Smooth muscle cell of the umbilical artery (primary cell): ENCODE measurements around the gene PLXNA3. TPM values are rescaled to one million over a fixed set of nuclear protein-coding genes. Genes with fewer than 3 reads are reported as not detected.

Experiments
- total RNA-seq: library from RNA; depleted of rRNA; stranded (reverse); fragments of >200 nt; gene quantifications from 2 replicates; pipeline ENCODE4 v1.2.3, GENCODE V29; 2014

Gene PLXNA3
- 29.4 and 65.7 TPM in 2 replicates for total RNA-seq

DNA sequence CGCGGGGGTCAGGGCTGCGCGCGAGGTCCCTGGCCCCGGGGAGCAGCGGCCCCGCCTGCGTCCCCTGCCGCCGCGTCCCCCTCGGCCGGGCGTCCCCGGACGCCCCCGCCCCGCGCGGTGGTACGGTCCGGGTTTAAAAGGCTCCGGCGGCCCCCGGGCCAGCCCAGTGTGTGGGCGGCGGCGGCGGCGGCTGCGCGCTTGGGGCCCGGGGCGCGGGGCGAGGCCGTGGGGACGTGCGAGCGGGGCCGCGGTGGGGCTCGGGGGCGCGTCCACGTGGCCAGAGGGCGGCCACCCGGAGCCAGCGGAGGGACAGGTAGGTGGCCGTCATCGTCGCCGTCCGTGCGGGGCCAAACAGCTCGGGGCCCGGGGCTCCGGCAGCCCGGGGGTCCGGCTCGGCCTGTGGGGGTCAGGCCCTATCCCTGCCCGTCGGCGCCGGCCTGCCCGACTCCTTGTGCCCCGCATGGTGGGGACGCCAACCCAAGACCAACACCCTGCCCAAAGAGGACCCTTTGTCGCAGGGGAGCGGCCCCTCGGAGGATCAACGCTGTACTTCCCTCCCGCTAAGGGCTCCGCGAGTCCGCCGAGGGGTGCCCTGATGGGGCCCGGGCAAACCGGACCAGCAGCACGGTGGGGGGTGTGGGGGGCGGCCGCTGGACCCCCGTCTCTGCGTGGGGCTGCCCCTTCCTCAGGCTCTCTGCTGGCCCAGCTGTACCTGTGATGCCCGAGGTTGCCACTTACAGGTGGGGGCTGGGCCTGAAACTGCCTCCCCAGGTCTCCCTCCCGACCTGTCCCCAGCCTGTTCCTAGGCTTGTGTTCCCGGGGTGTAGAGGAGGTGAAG lies at the start of gene PLXNA3:
PLXNA3 (plus strand) TSS at position 166 of the 838 bp plus-strand sequence. CDS start 1,903 bp downstream, outside the sequence.

GRCh38 chrX:154409222-154409871 lies 48.7 kb upstream of the PLXNA3 start, which contains the start of gene DNASE1L1:
Gene DNASE1L1 (minus strand): TSS chrX:154409254. CDS start chrX:154405568, 3,686 bp downstream.

GRCh38 chrX:154428176-154429171 lies 29.6 kb upstream of the PLXNA3 start, which contains the start of gene ATP6AP1:
Gene ATP6AP1 (plus strand): TSS chrX:154428677. CDS start chrX:154428693, 16 bp downstream.

GRCh38 chrX:154436983-154437752 lies 20.9 kb upstream of the PLXNA3 start, which contains the start of gene GDI1:
Gene GDI1 (plus strand): TSS chrX:154437154. CDS start chrX:154437255, 101 bp downstream.

GRCh38 chrX:154443992-154444754 lies 13.9 kb upstream of the PLXNA3 start, which contains the start of gene FAM50A:
Gene FAM50A (plus strand): TSS chrX:154444141. CDS start chrX:154444236, 95 bp downstream.

DNA sequence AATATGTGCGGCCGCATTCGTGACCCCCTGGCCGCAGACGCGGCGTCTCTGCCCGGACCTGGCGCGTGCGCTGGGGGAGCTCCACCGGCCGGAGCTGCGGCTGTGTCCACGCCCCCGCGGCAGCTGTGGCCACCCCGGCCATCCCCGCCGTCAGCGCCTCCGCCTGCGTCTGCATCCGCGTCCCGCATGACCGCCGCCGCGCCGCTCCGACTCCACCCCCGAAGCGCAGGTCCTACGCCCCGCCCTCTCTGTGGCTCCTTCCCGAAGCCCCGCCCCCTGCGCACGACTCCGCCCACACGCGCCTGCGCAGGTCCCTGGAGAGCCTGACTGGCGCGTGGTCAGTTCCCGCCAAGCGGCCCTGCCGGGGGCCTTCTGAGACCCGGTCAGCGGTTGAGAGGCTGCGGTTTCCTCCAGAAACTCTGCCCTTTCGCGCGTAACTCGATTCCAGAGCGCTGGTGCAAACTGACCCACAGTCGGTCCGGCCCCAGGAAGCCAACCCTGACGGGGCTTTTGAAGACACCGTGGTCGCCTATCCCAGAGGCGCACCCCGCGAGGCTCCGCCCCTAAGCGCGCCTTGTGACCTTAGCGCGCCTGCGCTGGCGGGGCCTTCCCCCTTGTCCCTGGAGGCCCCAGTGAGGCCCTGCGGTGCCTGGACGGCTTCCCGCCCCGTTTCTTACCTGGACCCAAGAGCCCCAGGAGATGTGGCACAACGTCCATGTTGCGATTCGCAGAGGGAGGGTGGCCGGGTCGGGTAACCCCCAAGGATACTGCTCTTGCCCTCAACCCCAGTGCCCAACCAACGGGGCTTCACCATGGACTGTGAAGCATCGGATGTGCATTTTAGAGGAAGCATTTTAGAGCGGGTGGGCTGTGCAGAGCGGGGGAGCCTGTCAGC lies 20.9 kb downstream of the PLXNA3 start, which contains the start of gene LAGE3:
LAGE3 (minus strand) TSS at position 554 of the 895 bp plus-strand sequence; CDS start at position 188, 366 bp downstream.

GRCh38 chrX:154486396-154487207 lies 28.5 kb downstream of the PLXNA3 start, which contains the start of gene UBL4A:
Gene UBL4A (minus strand): TSS chrX:154486615. CDS start chrX:154486584, 31 bp downstream.

DNA sequence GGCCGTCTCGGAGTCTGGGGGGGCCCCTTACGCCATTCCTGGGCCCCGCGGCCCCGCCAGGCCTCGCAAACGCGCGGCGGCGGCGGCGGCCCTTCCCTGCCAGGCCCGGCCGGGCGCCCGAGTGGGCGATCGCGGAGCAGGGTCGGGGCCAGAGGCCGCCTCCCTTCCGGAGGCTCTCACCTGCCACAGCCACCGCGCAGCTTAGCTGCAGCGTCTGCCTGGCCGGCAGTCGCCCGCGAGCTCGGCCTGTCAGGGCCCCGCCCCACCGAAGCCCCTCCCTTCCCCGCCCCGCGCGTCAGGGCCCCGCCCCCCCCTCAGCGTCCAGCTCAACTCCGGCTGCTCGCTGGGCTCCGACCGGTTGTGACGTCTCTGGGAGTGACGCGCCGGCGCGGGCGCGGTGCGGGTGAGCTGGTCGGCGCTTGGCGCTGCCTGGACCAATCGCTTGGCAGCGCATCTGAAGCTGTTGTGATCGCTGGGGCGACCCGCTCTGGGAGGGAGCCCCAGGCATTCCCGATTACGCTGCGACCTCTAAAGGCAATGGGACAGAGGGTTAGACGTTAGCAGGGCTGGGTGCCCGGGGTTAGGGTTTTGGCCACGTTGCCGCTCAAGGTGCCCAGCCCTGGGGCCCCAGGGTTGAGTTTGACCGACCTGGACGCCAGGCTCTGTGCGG lies 32.5 kb downstream of the PLXNA3 start, which contains the start of gene SLC10A3:
SLC10A3 (minus strand) TSS at position 216 of the 670 bp plus-strand sequence. CDS start 1,689 bp downstream, outside the sequence.

DNA sequence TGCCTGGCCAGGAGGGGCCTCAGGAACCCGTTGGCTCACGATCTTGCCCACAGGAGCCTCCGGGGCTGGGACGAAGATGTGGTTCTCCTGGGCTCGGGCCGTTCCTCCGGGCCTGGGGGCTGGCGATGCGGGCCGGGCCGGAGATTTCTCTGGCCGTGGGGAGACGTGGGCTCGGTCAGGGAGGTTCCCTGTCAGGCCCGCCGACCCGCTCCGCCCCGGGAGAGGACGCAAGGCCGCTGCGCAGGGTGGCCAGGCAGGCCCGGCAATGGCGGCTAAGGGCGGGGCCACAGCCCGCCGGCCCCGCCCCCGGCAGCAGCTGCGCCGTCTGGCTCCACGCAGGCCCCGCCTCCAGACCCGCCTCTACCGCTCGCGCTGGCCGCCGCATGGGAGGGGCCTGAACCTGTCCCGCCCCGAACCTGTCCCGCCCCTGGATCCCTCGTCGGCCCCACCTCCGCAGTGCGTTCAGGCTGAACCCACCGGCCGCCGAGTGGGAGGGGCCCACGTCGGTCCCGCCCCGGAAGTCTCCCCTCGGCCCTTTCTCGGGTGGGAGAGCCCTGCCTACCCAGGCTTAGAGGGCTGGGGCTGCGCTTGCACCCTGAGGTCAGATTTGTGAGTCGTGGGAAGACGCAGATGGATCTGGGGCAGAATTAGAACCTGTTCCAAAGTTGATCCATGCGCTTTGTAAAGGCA lies 58.0 kb downstream of the PLXNA3 start, which contains the start of gene FAM3A:
FAM3A (minus strand) TSS at position 267 of the 690 bp plus-strand sequence. CDS start 460 bp downstream, outside the sequence.

Other genes with a start within 250 kb of the PLXNA3 start
- not detected in 2 replicates for gene OPN1MW2, start 238.5 kb upstream of the PLXNA3 start, total RNA-seq
- gene OPN1MW3, start 200.7 kb upstream of the PLXNA3 start, total RNA-seq = not detected in 2 replicates
- not detected in 2 replicates for gene TEX28, start 163.2 kb upstream of the PLXNA3 start, total RNA-seq
- not detected in 2 replicates for gene TKTL1, start 162.5 kb upstream of the PLXNA3 start, total RNA-seq
- gene FLNA, start 83.6 kb upstream of the PLXNA3 start, total RNA-seq = 3,018 and 4,172 TPM in 2 replicates
- 19.0 and 21.5 TPM in 2 replicates for gene EMD, start 79.0 kb upstream of the PLXNA3 start, total RNA-seq
- 3,679 and 4,783 TPM in 2 replicates for gene RPL10, start 59.9 kb upstream of the PLXNA3 start, total RNA-seq
- gene DNASE1L1, start 49.0 kb upstream of the PLXNA3 start, total RNA-seq = 116 and 119 TPM in 2 replicates
- 14.8 and 15.2 TPM in 2 replicates for gene TAFAZZIN, start 46.7 kb upstream of the PLXNA3 start, total RNA-seq
- gene ATP6AP1, start 29.6 kb upstream of the PLXNA3 start, total RNA-seq = 125 and 186 TPM in 2 replicates
- gene GDI1, start 21.1 kb upstream of the PLXNA3 start, total RNA-seq = 102 and 174 TPM in 2 replicates
- 73.1 and 81.4 TPM in 2 replicates for gene FAM50A, start 14.1 kb upstream of the PLXNA3 start, total RNA-seq
- gene LAGE3, start 21.0 kb downstream of the PLXNA3 start, total RNA-seq = 12.9 and 44.5 TPM in 2 replicates
- 55.2 and 63.8 TPM in 2 replicates for gene UBL4A, start 28.3 kb downstream of the PLXNA3 start, total RNA-seq
- 29.1 and 54.4 TPM in 2 replicates for gene SLC10A3, start 32.3 kb downstream of the PLXNA3 start, total RNA-seq
- gene FAM3A, start 58.0 kb downstream of the PLXNA3 start, total RNA-seq = 34.4 and 35.0 TPM in 2 replicates
- gene G6PD, start 88.6 kb downstream of the PLXNA3 start, total RNA-seq = 52.6 and 106 TPM in 2 replicates
- 13.7 TPM in 2 replicates for gene IKBKG, start 89.3 kb downstream of the PLXNA3 start, total RNA-seq
- not detected in 2 replicates for gene CTAG1A, start 126.9 kb downstream of the PLXNA3 start, total RNA-seq
- not detected in 2 replicates for gene CTAG1B, start 161.0 kb downstream of the PLXNA3 start, total RNA-seq
- 0.65 and 3.3 TPM in 2 replicates for gene CTAG2, start 195.3 kb downstream of the PLXNA3 start, total RNA-seq